Neutrophil (primary cell): Measurements from ENCODE around the gene PACSIN1.

Experiments
- H3K27ac ChIP-seq: fragments of 200-600 bp; sonication (generic); 2 replicates; pipeline ENCODE4 v1.5.1; 2016; ENCODE audit warnings: mild to moderate bottlenecking, moderate library complexity
- H3K27me3 ChIP-seq: fragments of 200-600 bp; sonication (generic); 2 replicates; pipeline ENCODE4 v1.6.0; 2016; ENCODE audit warnings: mild to moderate bottlenecking
- H3K36me3 ChIP-seq: fragments of 200-600 bp; sonication (generic); 2 replicates; pipeline ENCODE4 v1.5.1; 2017
- H3K4me1 ChIP-seq, 2 experiments: fragments of 200-600 bp in 1 of 2; sonication (generic) in 1 of 2; 1 replicate in 1 of 2; 2 replicates in 1 of 2; pipeline versions ENCODE4 v1.5.1 to v1.6.1; 2013 to 2016; ENCODE audit warnings: low read depth in 1 of 2, low read length in 1 of 2, mild to moderate bottlenecking in 1 of 2, moderate library complexity in 1 of 2; ENCODE audit not compliant: control insufficient read depth in 1 of 2, insufficient read depth in 1 of 2
- H3K4me3 ChIP-seq, 2 experiments: fragments of 200-600 bp in 1 of 2; sonication (generic) in 1 of 2; 1 replicate in 1 of 2; 2 replicates in 1 of 2; pipeline ENCODE4 v1.5.1; 2013 to 2016; ENCODE audit warnings: low read depth in 1 of 2, low read length in 1 of 2, mild to moderate bottlenecking in 1 of 2, moderate library complexity in 1 of 2
- H3K9me3 ChIP-seq: fragments of 200-600 bp; sonication (generic); 2 replicates; pipeline ENCODE4 v1.5.1; 2016
- CTCF ChIP-seq: fragments of 200-600 bp; sonication (generic); IDR thresholded peaks from 2 replicates; pipeline ENCODE4 v1.5.1; 2016; ENCODE audit warnings: antibody characterized with exemption

PACSIN1 gene

GRCh38 chr6:34540841-34541240, 75.0 kb downstream of the PACSIN1 start:
- Histone ChIP-seq H3K4me1 (no peaks in the 10 kb centered on the region), H3K36me3 (no peaks in the 10 kb centered on the region), H3K4me3 (no peak overlapping the region), H3K27ac (no peak overlapping the region), H3K9me3 (no peaks in the 10 kb centered on the region), H3K27me3 (no peaks in the 10 kb centered on the region)
- TF ChIP-seq CTCF = no peak

GRCh38 chr6:34543421-34543820, 77.5 kb downstream of the PACSIN1 start:
- H3K27ac ChIP-seq = no peak overlapping the region
- no peak for TF ChIP-seq CTCF
- H3K9me3 ChIP-seq = no peaks in the 10 kb centered on the region
- H3K4me1 ChIP-seq = no peaks in the 10 kb centered on the region
- H3K27me3 ChIP-seq = no peaks in the 10 kb centered on the region
- no peaks in the 10 kb centered on the region for H3K36me3 ChIP-seq
- H3K4me3 ChIP-seq = no peak overlapping the region

GRCh38 chr6:34544052-34544604, 78.3 kb downstream of the PACSIN1 start:
- Histone ChIP-seq H3K9me3 (no peaks in the 10 kb centered on the region), H3K27me3 (no peaks in the 10 kb centered on the region), H3K4me1 (no peaks in the 10 kb centered on the region), H3K36me3 (no peaks in the 10 kb centered on the region), H3K4me3 (no peak overlapping the region), H3K27ac (no peak overlapping the region)
- TF ChIP-seq CTCF = no peak

- Histone ChIP-seq H3K36me3 (no peaks in the 10 kb centered on the region), H3K27me3 (no peaks in the 10 kb centered on the region), H3K4me3 (no peak overlapping the region), H3K4me1 (no peaks in the 10 kb centered on the region), H3K9me3 (no peaks in the 10 kb centered on the region), H3K27ac (no peak overlapping the region)
- TF ChIP-seq CTCF = no peak
Observed at GRCh38 chr6:34544776-34545471, 79.0 kb downstream of the PACSIN1 start.

GRCh38 chr6:34546551-34547321, 80.9 kb downstream of the PACSIN1 start:
- TF ChIP-seq CTCF = no peak
- H3K9me3 ChIP-seq = no peaks in the 10 kb centered on the region

More at GRCh38 chr6:34546551-34547321, 80.9 kb downstream of the PACSIN1 start:
- Histone ChIP-seq H3K4me1 (no peaks in the 10 kb centered on the region), H3K36me3 (no peaks in the 10 kb centered on the region), H3K27me3 (no peaks in the 10 kb centered on the region), H3K27ac (no peak overlapping the region), H3K4me3 (no peak overlapping the region)
